ENCODE results near the gene NCL.

NCL gene

GRCh38 chr2:231460073-231460835 lies 4.0 kb downstream of the NCL start:
- DNase-seq (ENCODE audit: insufficient read length, low spot score), result no peak
- FAIRE-seq, result no peak
- no peak for TF ChIP-seq CTCF (IDR thresholded peaks at IDR 0.05; ENCODE audit: insufficient read depth, missing control alignments)

- no peak for FAIRE-seq
- no peak for DNase-seq (ENCODE audit: insufficient read length, low spot score)
- no peak for TF ChIP-seq CTCF (IDR thresholded peaks at IDR 0.05; ENCODE audit: insufficient read depth, missing control alignments)
Measured at GRCh38 chr2:231458368-231458767, 5.9 kb downstream of the NCL start.

GRCh38 chr2:231457101-231457500 lies 7.2 kb downstream of the NCL start:
- no peak for DNase-seq (ENCODE audit: insufficient read length, low spot score)

GRCh38 chr2:231456295-231457004 lies 7.8 kb downstream of the NCL start:
- no peak for FAIRE-seq
- DNase-seq (ENCODE audit: insufficient read length, low spot score), result no peak
- TF ChIP-seq CTCF (IDR thresholded peaks at IDR 0.05; ENCODE audit: insufficient read depth, missing control alignments), result no peak

More at GRCh38 chr2:231457101-231457500, 7.2 kb downstream of the NCL start:
- FAIRE-seq, result no peak
- no peak for TF ChIP-seq CTCF (IDR thresholded peaks at IDR 0.05; ENCODE audit: insufficient read depth, missing control alignments)

- no peak for TF ChIP-seq CTCF (IDR thresholded peaks at IDR 0.05; ENCODE audit: insufficient read depth, missing control alignments)
- FAIRE-seq (no peak), DNase-seq (ENCODE audit: insufficient read length, low spot score) (no peak)
Measured at GRCh38 chr2:231455890-231456289, 8.4 kb downstream of the NCL start.

GRCh38 chr2:231455222-231455621 lies 9.1 kb downstream of the NCL start:
- no peak for TF ChIP-seq CTCF (IDR thresholded peaks at IDR 0.05; ENCODE audit: insufficient read depth, missing control alignments)

GRCh38 chr2:231454361-231454791 lies 9.9 kb downstream of the NCL start:
- no peak for TF ChIP-seq CTCF (IDR thresholded peaks at IDR 0.05; ENCODE audit: insufficient read depth, missing control alignments)
- FAIRE-seq (no peak), DNase-seq (ENCODE audit: insufficient read length, low spot score) (no peak)

More at GRCh38 chr2:231455222-231455621, 9.1 kb downstream of the NCL start:
- DNase-seq (ENCODE audit: insufficient read length, low spot score), result no peak
- no peak for FAIRE-seq
